Left ventricle myocardium inferior (tissue), 1 donor: ENCODE measurements around the gene MT1M. TPM values are rescaled to one million over a fixed set of nuclear protein-coding genes. Genes with fewer than 3 reads are reported as not detected.
"Not testable (repeated sequence)": the region's sequence is repeated elsewhere in the genome, so short reads cannot be mapped to it uniquely, and the experiment has no call there.

Experiments used
- DNase-seq: peaks from one replicate; pipeline ENCODE4 v3.0.0-alpha.2; 2020
- H3K27ac ChIP-seq: fragments of 200-600 bp; replicated peaks from 2 replicates; pipeline ENCODE4 v1.8.0; 2021
- H3K27me3 ChIP-seq: fragments of 200-600 bp; 2 replicates; pipeline ENCODE4 v1.8.0; 2021; ENCODE audit warnings: low read depth
- H3K36me3 ChIP-seq: fragments of 200-600 bp; 2 replicates; pipeline ENCODE4 v1.8.0; 2021
- H3K4me1 ChIP-seq: fragments of 200-600 bp; 2 replicates; pipeline ENCODE4 v1.8.0; 2021
- H3K4me3 ChIP-seq: fragments of 200-600 bp; 2 replicates; pipeline ENCODE4 v1.8.0; 2021; ENCODE audit warnings: mild to moderate bottlenecking, moderate library complexity
- H3K9me3 ChIP-seq: fragments of 200-600 bp; replicated peaks from 2 replicates; pipeline ENCODE4 v1.8.0; 2021
- CTCF ChIP-seq: fragments of 200-600 bp; IDR thresholded peaks from 2 replicates; pipeline ENCODE4 v1.8.0; 2021; ENCODE audit warnings: antibody characterized with exemption, mild to moderate bottlenecking, borderline replicate concordance
- intact Hi-C: fragments of 100-400 bp; cut with micrococcal nuclease; formaldehyde crosslinking; loops from one replicate; pipeline ENCODE4 v1.11.0; 2022
- total RNA-seq: library from RNA; stranded (reverse); fragmentation: NEBNext Ultra II Directional; extraction: Animal tissue kit (Norgen Biotek cat#: 25700); gene quantifications from one replicate; pipeline ENCODE4 v1.2.1, GENCODE V29; 2021
- donor health status: DM: no; HTN: yes; CAD: no; lungs with severe emphysema.

MT1M gene
- total RNA-seq, 1 donor from 2014 or later = 3.1 TPM

- H3K4me1 ChIP-seq = peaks cover 19% of the 10 kb centered on the region
- no peaks in the 10 kb centered on the region for H3K9me3 ChIP-seq
- no peak for TF ChIP-seq CTCF
- no peaks in the 10 kb centered on the region for H3K36me3 ChIP-seq
- peak within 1 kb of the TSS; percentile 72 for H3K4me3 ChIP-seq
- DNase-seq = peak; percentile 73
- H3K27me3 ChIP-seq = peaks cover 34% of the 10 kb centered on the region
- intact Hi-C loops = no loop called here
- peak within 1 kb of the TSS; percentile 24 for H3K27ac ChIP-seq
Observed at GRCh38 chr16:56657555-56658326, 25.3 kb downstream of the MT1M start, which contains the start of gene MT1F. TSS of gene MT1F (plus strand) at chr16:56657959. CDS start at chr16:56658059, 100 bp downstream.

- Histone ChIP-seq H3K4me3 (peak overlapping the region; percentile 72), H3K27me3 (peaks cover 41% of the 10 kb centered on the region), H3K36me3 (no peaks in the 10 kb centered on the region), H3K4me1 (peaks cover 23% of the 10 kb centered on the region), H3K9me3 (no peaks in the 10 kb centered on the region), H3K27ac (no peak overlapping the region)
- peak; percentile 43 for DNase-seq
- TF ChIP-seq CTCF = no peak
- intact Hi-C loops = no loop called here
Observed at GRCh38 chr16:56658327-56658875, 25.9 kb downstream of the MT1M start.

- TF ChIP-seq CTCF = no peak
- no peaks in the 10 kb centered on the region for H3K36me3 ChIP-seq
- no peak for DNase-seq
- H3K27ac ChIP-seq = no peak overlapping the region
- no peaks in the 10 kb centered on the region for H3K9me3 ChIP-seq
- H3K4me1 ChIP-seq = peaks cover 21% of the 10 kb centered on the region
- intact Hi-C loops = no loop called here
- peaks cover 84% of the 10 kb centered on the region for H3K27me3 ChIP-seq
- peak overlapping the region; percentile 38 for H3K4me3 ChIP-seq
Observed at GRCh38 chr16:56662357-56663354, 30.2 kb downstream of the MT1M start.

GRCh38 chr16:56664506-56664905 is 32.0 kb downstream of the MT1M start:
- peaks cover 22% of the 10 kb centered on the region for H3K4me1 ChIP-seq
- H3K27me3 ChIP-seq = peaks cover 93% of the 10 kb centered on the region
- no peaks in the 10 kb centered on the region for H3K36me3 ChIP-seq

GRCh38 chr16:56665286-56666261 is 33.1 kb downstream of the MT1M start:
- H3K27ac ChIP-seq, H3K4me3 ChIP-seq, DNase-seq, H3K9me3 ChIP-seq, H3K36me3 ChIP-seq, intact Hi-C loops: not testable (repeated sequence)
- Histone ChIP-seq H3K27me3 (peaks cover 100% of the 10 kb centered on the region), H3K4me1 (peaks cover 25% of the 10 kb centered on the region)

More at GRCh38 chr16:56664506-56664905, 32.0 kb downstream of the MT1M start:
- H3K27ac ChIP-seq = no peak overlapping the region
- H3K4me3 ChIP-seq = no peak overlapping the region
- no peaks in the 10 kb centered on the region for H3K9me3 ChIP-seq
- intact Hi-C loops = no loop called here
- TF ChIP-seq CTCF = no peak
- no peak for DNase-seq
